Coronary artery (tissue), 2 donors: ENCODE measurements around the gene UBD.

ENCODE experiments used
- DNase-seq: peaks from one replicate; pipeline ENCODE4 v3.0.0-alpha.2; 2017; ENCODE audit warnings: low spot score
- H3K27ac ChIP-seq, 2 donors: fragments of 200-600 bp; sonication (generic); one replicate each; pipeline ENCODE4 v1.5.1; 2016 to 2019
- H3K4me3 ChIP-seq: fragments of 200-600 bp; sonication (generic); 2 replicates; pipeline ENCODE4 v1.5.1; 2016; ENCODE audit warnings: mild to moderate bottlenecking, moderate library complexity
- CTCF ChIP-seq: fragments of 200-600 bp; sonication (generic); IDR thresholded peaks from one replicate; pipeline ENCODE4 v1.5.1; 2019; ENCODE audit warnings: antibody characterized with exemption

Gene UBD

GRCh38 chr6:29552512-29553051 is 7.0 kb downstream of the UBD start:
- no peak overlapping the region for H3K27ac ChIP-seq
- H3K4me3 ChIP-seq, result peak overlapping the region; percentile 70
- no peak for TF ChIP-seq CTCF
- no peak for DNase-seq

GRCh38 chr6:29547573-29547972 is 12.0 kb downstream of the UBD start:
- H3K4me3 ChIP-seq, result no peak overlapping the region
- H3K27ac ChIP-seq, result no peak overlapping the region
- no peak for TF ChIP-seq CTCF
- DNase-seq, result no peak

GRCh38 chr6:29537714-29538403 is 21.7 kb downstream of the UBD start:
- TF ChIP-seq CTCF, result no peak
- no peak for DNase-seq
- Histone ChIP-seq H3K4me3 (no peak overlapping the region), H3K27ac (no peak overlapping the region)

- H3K27ac ChIP-seq, result no peak overlapping the region
- DNase-seq, result no peak
- no peak for TF ChIP-seq CTCF
- H3K4me3 ChIP-seq, result no peak overlapping the region
Observed at GRCh38 chr6:29532320-29532951, 27.1 kb downstream of the UBD start.

- no peak for DNase-seq
- no peak for TF ChIP-seq CTCF
- Histone ChIP-seq H3K4me3 (no peak overlapping the region), H3K27ac (no peak overlapping the region)
Observed at GRCh38 chr6:29531668-29532067, 27.9 kb downstream of the UBD start.

GRCh38 chr6:29530671-29531310 is 28.7 kb downstream of the UBD start:
- Histone ChIP-seq H3K27ac (no peak overlapping the region), H3K4me3 (no peak overlapping the region)
- no peak for DNase-seq
- no peak for TF ChIP-seq CTCF
